Adipose tissue (tissue), 3 donors: ENCODE data around the gene SLC38A1. TPM values are rescaled to one million over a fixed set of nuclear protein-coding genes. Genes with fewer than 3 reads are reported as not detected.

Source experiments
- H3K27ac ChIP-seq: one replicate; pipeline ENCODE4 v1.5.1; 2013; ENCODE audit warnings: low read depth, low read length
- WGBS, 3 donors: extraction: QIAGEN DNeasy Blood & Tissue Kit; methylation state at CpG; one replicate each; pipeline ENCODE4 v1.1.7; 2013; 5-methylcytosine and 5-hydroxymethylcytosine counted together
- polyA plus RNA-seq, 3 donors: library from polyadenylated mRNA; stranded (reverse); fragments of 200-250 nt; gene quantifications; one replicate each; pipeline ENCODE4 v1.2.3, GENCODE V29; 2013
- donor health status: healthy with polysubstance abuse.
- donor health status: Bipolar disorder and iron deficiency.
- donor health status: healthy.

SLC38A1 gene
- polyA plus RNA-seq, 3 donors: 2.6 to 9.6 (median 3.3) TPM

- no peak overlapping the region for H3K27ac ChIP-seq
- WGBS, 3 donors: 54 to 78% (median 56%) methylated on average over 1 of the region's 1 CpG
Observed at GRCh38 chr12:46158501-46158900, 110.3 kb downstream of the SLC38A1 start.

GRCh38 chr12:46154221-46154985 is 114.4 kb downstream of the SLC38A1 start:
- H3K27ac ChIP-seq: no peak overlapping the region
- WGBS, 3 donors: 61 to 67% (median 66%) methylated on average over 2 of the region's 2 CpGs

- no peak overlapping the region for H3K27ac ChIP-seq
- WGBS, 3 donors: 14 to 24% (median 23%) methylated on average over 2 of the region's 2 CpGs
Observed at GRCh38 chr12:46153268-46153872, 115.5 kb downstream of the SLC38A1 start.

GRCh38 chr12:46152456-46152855 is 116.4 kb downstream of the SLC38A1 start:
- no peak overlapping the region for H3K27ac ChIP-seq
- 74 to 76% (median 75%) methylated on average over 1 of the region's 1 CpG for WGBS, 3 donors

- H3K27ac ChIP-seq: no peak overlapping the region
- 47 to 69% (median 51%) methylated on average over 3 of the region's 3 CpGs for WGBS, 3 donors
Observed at GRCh38 chr12:46150735-46151134, 118.1 kb downstream of the SLC38A1 start.

- WGBS, 3 donors: 90 to 98% (median 92%) methylated on average over 1 of the region's 1 CpG
- no peak overlapping the region for H3K27ac ChIP-seq
Observed at GRCh38 chr12:46149905-46150304, 118.9 kb downstream of the SLC38A1 start.

GRCh38 chr12:46149079-46149464 is 119.8 kb downstream of the SLC38A1 start:
- 91 to 97% (median 92%) methylated on average over 2 of the region's 2 CpGs for WGBS, 3 donors

GRCh38 chr12:46148327-46149078 is 120.3 kb downstream of the SLC38A1 start:
- H3K27ac ChIP-seq: no peak overlapping the region
- WGBS, 3 donors: 76 to 82% (median 78%) methylated on average over 5 of the region's 5 CpGs

More at GRCh38 chr12:46149079-46149464, 119.8 kb downstream of the SLC38A1 start:
- no peak overlapping the region for H3K27ac ChIP-seq

GRCh38 chr12:46147144-46147543 is 121.7 kb downstream of the SLC38A1 start:
- H3K27ac ChIP-seq: no peak overlapping the region
- 72 to 92% (median 92%) methylated on average over 3 of the region's 3 CpGs for WGBS, 3 donors

GRCh38 chr12:46145881-46146280 is 123.0 kb downstream of the SLC38A1 start:
- WGBS, 3 donors: 67 to 96% (median 92%) methylated on average over 5 of the region's 5 CpGs
- H3K27ac ChIP-seq: no peak overlapping the region

GRCh38 chr12:46144433-46144832 is 124.4 kb downstream of the SLC38A1 start:
- no peak overlapping the region for H3K27ac ChIP-seq

GRCh38 chr12:46136249-46136648 is 132.6 kb downstream of the SLC38A1 start:
- 43 to 77% (median 70%) methylated on average over 2 of the region's 2 CpGs for WGBS, 3 donors
- no peak overlapping the region for H3K27ac ChIP-seq

More at GRCh38 chr12:46144433-46144832, 124.4 kb downstream of the SLC38A1 start:
- WGBS, 3 donors: 89 to 97% (median 94%) methylated on average over 2 of the region's 2 CpGs

GRCh38 chr12:46135750-46136149 is 133.1 kb downstream of the SLC38A1 start:
- H3K27ac ChIP-seq: no peak overlapping the region
- WGBS, 3 donors: 47 to 91% (median 91%) methylated on average over 1 of the region's 1 CpG

GRCh38 chr12:46134852-46135251 is 134.0 kb downstream of the SLC38A1 start:
- no peak overlapping the region for H3K27ac ChIP-seq

GRCh38 chr12:46134205-46134811 is 134.5 kb downstream of the SLC38A1 start:
- H3K27ac ChIP-seq: no peak overlapping the region
- 69 to 72% (median 71%) methylated on average over 2 of the region's 2 CpGs for WGBS, 3 donors

GRCh38 chr12:46133751-46134150 is 135.1 kb downstream of the SLC38A1 start:
- WGBS, 3 donors: 51 to 74% (median 62%) methylated on average over 2 of the region's 2 CpGs
- no peak overlapping the region for H3K27ac ChIP-seq
